GM23248 (cell line): ENCODE data around the gene TAF11L4. TPM values are rescaled to one million over a fixed set of nuclear protein-coding genes. Genes with fewer than 3 reads are reported as not detected.
"Not testable (repeated sequence)": the region's sequence is repeated elsewhere in the genome, so short reads cannot be mapped to it uniquely, and the experiment has no call there.

ENCODE experiments used
- DNase-seq: peaks from one replicate; pipeline ENCODE4 v3.0.0-alpha.2; 2015
- H2AFZ ChIP-seq: fragments of 200-600 bp; sonication (generic); 2 replicates; pipeline ENCODE4 v1.6.1; 2016; ENCODE audit warnings: antibody characterized with exemption
- H3F3A ChIP-seq: fragments of 200-600 bp; sonication (generic); 2 replicates; pipeline ENCODE4 v1.6.1; 2016; ENCODE audit warnings: mild to moderate bottlenecking, antibody characterized with exemption, mixed run types; ENCODE audit not compliant: insufficient read depth
- H3K27ac ChIP-seq: fragments of 200-600 bp; sonication (generic); 2 replicates; pipeline ENCODE4 v1.5.1; 2016; ENCODE audit warnings: mild to moderate bottlenecking
- H3K27me3 ChIP-seq: fragments of 200-600 bp; sonication (generic); replicated peaks from 2 replicates; pipeline ENCODE4 v1.6.1; 2016; ENCODE audit warnings: mild to moderate bottlenecking; ENCODE audit not compliant: insufficient read depth
- H3K36me3 ChIP-seq: fragments of 200-600 bp; sonication (generic); 2 replicates; pipeline ENCODE4 v1.6.1; 2016; ENCODE audit warnings: low read depth, mild to moderate bottlenecking
- H3K4me1 ChIP-seq: fragments of 200-600 bp; sonication (generic); 2 replicates; pipeline ENCODE4 v1.6.1; 2016; ENCODE audit warnings: mild to moderate bottlenecking; ENCODE audit not compliant: insufficient read depth
- H3K4me2 ChIP-seq: fragments of 200-600 bp; sonication (generic); one replicate; pipeline ENCODE4 v1.6.1; 2016; ENCODE audit warnings: mild to moderate bottlenecking; ENCODE audit not compliant: unreplicated experiment
- H3K4me3 ChIP-seq: fragments of 200-600 bp; sonication (generic); 2 replicates; pipeline ENCODE4 v1.5.1; 2016; ENCODE audit warnings: mild to moderate bottlenecking
- H3K79me2 ChIP-seq: fragments of 200-600 bp; sonication (generic); 2 replicates; pipeline ENCODE4 v1.6.1; 2016; ENCODE audit warnings: mild to moderate bottlenecking; ENCODE audit not compliant: insufficient read depth
- H3K9ac ChIP-seq: fragments of 200-600 bp; sonication (generic); 2 replicates; pipeline ENCODE4 v1.6.1; 2016; ENCODE audit warnings: mild to moderate bottlenecking
- H3K9me2 ChIP-seq: fragments of 200-600 bp; sonication (generic); 2 replicates; pipeline ENCODE4 v1.6.1; 2016; ENCODE audit warnings: mixed run types, mild to moderate bottlenecking, moderate library complexity; ENCODE audit not compliant: insufficient read depth
- H3K9me3 ChIP-seq: fragments of 200-600 bp; sonication (generic); one replicate; pipeline ENCODE4 v1.6.1; 2017; ENCODE audit warnings: low read depth
- H4K20me1 ChIP-seq: fragments of 200-600 bp; sonication (generic); 2 replicates; pipeline ENCODE4 v1.6.0; 2016; ENCODE audit not compliant: insufficient read depth
- EZH2 ChIP-seq: fragments of 200-600 bp; sonication (generic); IDR thresholded peaks from 2 replicates; pipeline ENCODE4 v1.6.1; 2018; ENCODE audit warnings: antibody characterized with exemption, mild to moderate bottlenecking; ENCODE audit not compliant: insufficient read depth, poor library complexity, severe bottlenecking
- EZH2phosphoT487 ChIP-seq: fragments of 200-600 bp; sonication (generic); IDR thresholded peaks from 2 replicates; pipeline ENCODE4 v1.6.1; 2018; ENCODE audit warnings: antibody characterized with exemption, moderate library complexity, mild to moderate bottlenecking, low read depth; ENCODE audit not compliant: insufficient read depth
- WGBS, 2 experiments: methylation state at CpG; one replicate each; pipeline ENCODE4 v1.1.6; 2015 to 2017; ENCODE audit warnings: low lambda C conversion rate in 2 of 2, low coverage in 1 of 2; ENCODE audit errors: missing lambda C conversion rate in 2 of 2; 5-methylcytosine and 5-hydroxymethylcytosine counted together
- in situ Hi-C: fragments of 300-500 bp; cut with MboI; formaldehyde crosslinking; loops from 2 replicates; pipeline ENCODE4 v1.15.0; 2020
- polyA plus RNA-seq: library from polyadenylated mRNA; unstranded; fragments of >200 nt; fragmentation: Nextera tagmentation; extraction: Ambion mirVana; gene quantifications from 2 replicates; pipeline ENCODE4 v1.2.1, GENCODE V29; 2016
- total RNA-seq: library from RNA; depleted of rRNA; stranded (reverse); fragments of >200 nt; shearing (Covaris generic); gene quantifications from 2 replicates; pipeline ENCODE4 v1.2.3, GENCODE V29; 2014

TAF11L4 gene
- total and polyA plus RNA-seq, 2 experiments from 2014 or later, result not detected

- WGBS, 2 experiments, result 32 to 34% methylated on average over 4 of the region's 4 CpGs
- no peaks in the 10 kb centered on the region for H3K9me3 ChIP-seq
- H4K20me1 ChIP-seq, result no peaks in the 10 kb centered on the region
- H3K4me1 ChIP-seq, result no peaks in the 10 kb centered on the region
- no peaks in the 10 kb centered on the region for H3K36me3 ChIP-seq
- H3K27me3 ChIP-seq, result peaks cover 10% of the 10 kb centered on the region; the same call in 1 of the 2 replicates
- no peak overlapping the region for H3K4me2 ChIP-seq
- H3K79me2 ChIP-seq, result no peaks in the 10 kb centered on the region
- H3K9ac ChIP-seq, result no peak overlapping the region
- H3K27ac ChIP-seq, result no peak overlapping the region
- in situ Hi-C loops, result no loop called here
- no peak overlapping the region for H3K4me3 ChIP-seq
- H2AFZ ChIP-seq, result no peak overlapping the region
- no peak for TF ChIP-seq EZH2
- no peak for TF ChIP-seq EZH2phosphoT487
- no peaks in the 10 kb centered on the region for H3F3A ChIP-seq
- no peak for DNase-seq
- H3K9me2 ChIP-seq, result no peaks in the 10 kb centered on the region
These were observed 24.2 kb upstream of the TAF11L4 start for GRCh38 chr5:17497446-17497845.

- H3K27ac ChIP-seq, H3K36me3 ChIP-seq, H3K79me2 ChIP-seq, DNase-seq, H3F3A ChIP-seq, H4K20me1 ChIP-seq, H3K4me3 ChIP-seq, H2AFZ ChIP-seq, H3K4me1 ChIP-seq, H3K9me3 ChIP-seq, H3K9ac ChIP-seq, H3K4me2 ChIP-seq, in situ Hi-C loops, H3K9me2 ChIP-seq: not testable (repeated sequence)
- 43 to 46% methylated on average over 8 of the region's 8 CpGs for WGBS, 2 experiments
- H3K27me3 ChIP-seq, result peaks cover 10% of the 10 kb centered on the region; the same call in 1 of the 2 replicates
These were observed 23.7 kb upstream of the TAF11L4 start, which contains the start of gene TAF11L2 for GRCh38 chr5:17497931-17498330. TAF11L2 (plus strand) TSS chr5:17498231.

GRCh38 chr5:17511775-17512325 is 9.8 kb upstream of the TAF11L4 start:
- WGBS, 2 experiments, result 69 to 72% methylated on average over 17 of the region's 17 CpGs
- Histone ChIP-seq H3F3A (no peaks in the 10 kb centered on the region), H3K9me2 (no peaks in the 10 kb centered on the region), H3K4me1 (no peaks in the 10 kb centered on the region), H3K9me3 (no peaks in the 10 kb centered on the region), H3K9ac (no peak overlapping the region), H3K4me2 (no peak overlapping the region), H3K27me3 (no peaks in the 10 kb centered on the region), H3K36me3 (no peaks in the 10 kb centered on the region), H4K20me1 (no peaks in the 10 kb centered on the region), H3K4me3 (no peak overlapping the region), H2AFZ (no peak overlapping the region), H3K79me2 (no peaks in the 10 kb centered on the region), H3K27ac (no peak overlapping the region)
- no peak for TF ChIP-seq EZH2phosphoT487
- DNase-seq, result no peak
- in situ Hi-C loops, result no loop called here

GRCh38 chr5:17517526-17517925 is 4.1 kb upstream of the TAF11L4 start:
- H3K27ac ChIP-seq, H4K20me1 ChIP-seq, H3K4me3 ChIP-seq, H3K9ac ChIP-seq, DNase-seq, H3K27me3 ChIP-seq, H3K9me2 ChIP-seq, in situ Hi-C loops, H3K9me3 ChIP-seq, H3K4me1 ChIP-seq, H2AFZ ChIP-seq, H3F3A ChIP-seq, H3K36me3 ChIP-seq, H3K4me2 ChIP-seq, H3K79me2 ChIP-seq: not testable (repeated sequence)
- WGBS, 2 experiments, result 45 to 50% methylated on average over 12 of the region's 12 CpGs

- H4K20me1 ChIP-seq, H3K9me2 ChIP-seq, H3K4me2 ChIP-seq, H3K9ac ChIP-seq, H3K9me3 ChIP-seq, H3F3A ChIP-seq, H3K27ac ChIP-seq, H3K4me3 ChIP-seq, H3K4me1 ChIP-seq, DNase-seq, H3K27me3 ChIP-seq, in situ Hi-C loops, H3K79me2 ChIP-seq, H3K36me3 ChIP-seq, H2AFZ ChIP-seq: not testable (repeated sequence)
- no CpG with 5 or more reads among the region's 15 CpGs for WGBS, 2 experiments
These were observed 3.5 kb upstream of the TAF11L4 start, which contains the start of gene TAF11L3 for GRCh38 chr5:17518067-17518466. TAF11L3 (plus strand) TSS chr5:17518367.

GRCh38 chr5:17519508-17519907 is 2.1 kb upstream of the TAF11L4 start:
- H3K9me2 ChIP-seq, H3F3A ChIP-seq, H3K4me1 ChIP-seq, H3K4me3 ChIP-seq, H3K9me3 ChIP-seq, H3K9ac ChIP-seq, H3K27me3 ChIP-seq, DNase-seq, H3K36me3 ChIP-seq, H3K79me2 ChIP-seq, H3K27ac ChIP-seq, H4K20me1 ChIP-seq, in situ Hi-C loops, H3K4me2 ChIP-seq, H2AFZ ChIP-seq: not testable (repeated sequence)
- 61 to 72% methylated on average over 9 to 10 of the region's 14 CpGs for WGBS, 2 experiments

- no CpG with 5 or more reads among the region's 15 CpGs for WGBS, 2 experiments
These were observed 3.3 kb downstream of the TAF11L4 start, which contains the start of gene TAF11L5 for GRCh38 chr5:17524935-17525334. TAF11L5 (plus strand) TSS chr5:17525235.

More at GRCh38 chr5:17524935-17525334, 3.3 kb downstream of the TAF11L4 start, which contains the start of gene TAF11L5:
- H3K36me3 ChIP-seq, H3K4me3 ChIP-seq, DNase-seq, H3K9me2 ChIP-seq, H3K9me3 ChIP-seq, H2AFZ ChIP-seq, H3K4me1 ChIP-seq, H3K27ac ChIP-seq, in situ Hi-C loops, H3K79me2 ChIP-seq, H3K9ac ChIP-seq, H3F3A ChIP-seq, H4K20me1 ChIP-seq, H3K4me2 ChIP-seq, H3K27me3 ChIP-seq: not testable (repeated sequence)
